Measurements from ENCODE around the gene CYP19A1.

Gene CYP19A1

DNA sequence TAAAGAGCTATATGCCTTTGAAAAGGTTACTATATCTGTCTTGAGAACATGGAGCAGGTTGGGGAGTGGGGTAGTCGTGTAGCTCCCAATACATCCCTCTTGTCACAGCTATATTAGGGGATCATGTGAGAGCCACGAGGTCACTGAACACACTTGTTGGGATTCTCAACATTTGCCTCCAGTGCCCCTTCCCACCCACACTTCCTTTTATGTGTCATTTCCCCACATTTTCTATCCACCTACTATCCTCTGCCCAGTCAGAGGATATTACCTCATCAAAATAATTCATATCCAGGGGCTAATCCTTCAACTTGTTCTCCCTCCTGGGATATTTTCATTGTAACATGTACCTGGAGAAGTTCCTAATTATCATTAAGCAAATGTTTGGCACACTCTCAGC is 85.0 kb downstream of the CYP19A1 start:
- H3K9me3 ChIP-seq (ENCODE audit: insufficient read depth, low read length) = no peaks in the 10 kb centered on the region
- H3K27me3 ChIP-seq (ENCODE audit: low read depth, low read length) = peaks cover 17% of the 10 kb centered on the region; the same call in 1 of the 2 replicates
- H2AFZ ChIP-seq (ENCODE audit: low read depth, low read length) = no peak overlapping the region
- no peak overlapping the region for H3K4me3 ChIP-seq (ENCODE audit: low read length)
- H3K36me3 ChIP-seq (replicated peaks; ENCODE audit: low read depth, low read length) = no peaks in the 10 kb centered on the region
- TF ChIP-seq EZH2phosphoT487 (IDR thresholded peaks at IDR 0.05; ENCODE audit: low read depth) = no peak
- TF ChIP-seq, protein P1, sequence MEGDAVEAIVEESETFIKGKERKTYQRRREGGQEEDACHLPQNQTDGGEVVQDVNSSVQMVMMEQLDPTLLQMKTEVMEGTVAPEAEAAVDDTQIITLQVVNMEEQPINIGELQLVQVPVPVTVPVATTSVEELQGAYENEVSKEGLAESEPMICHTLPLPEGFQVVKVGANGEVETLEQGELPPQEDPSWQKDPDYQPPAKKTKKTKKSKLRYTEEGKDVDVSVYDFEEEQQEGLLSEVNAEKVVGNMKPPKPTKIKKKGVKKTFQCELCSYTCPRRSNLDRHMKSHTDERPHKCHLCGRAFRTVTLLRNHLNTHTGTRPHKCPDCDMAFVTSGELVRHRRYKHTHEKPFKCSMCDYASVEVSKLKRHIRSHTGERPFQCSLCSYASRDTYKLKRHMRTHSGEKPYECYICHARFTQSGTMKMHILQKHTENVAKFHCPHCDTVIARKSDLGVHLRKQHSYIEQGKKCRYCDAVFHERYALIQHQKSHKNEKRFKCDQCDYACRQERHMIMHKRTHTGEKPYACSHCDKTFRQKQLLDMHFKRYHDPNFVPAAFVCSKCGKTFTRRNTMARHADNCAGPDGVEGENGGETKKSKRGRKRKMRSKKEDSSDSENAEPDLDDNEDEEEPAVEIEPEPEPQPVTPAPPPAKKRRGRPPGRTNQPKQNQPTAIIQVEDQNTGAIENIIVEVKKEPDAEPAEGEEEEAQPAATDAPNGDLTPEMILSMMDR (IDR thresholded peaks at IDR 0.05; ENCODE audit: low read depth, low read length) = no peak
- no peaks in the 10 kb centered on the region for H3K4me1 ChIP-seq (ENCODE audit: low read length)
- no peaks in the 10 kb centered on the region for H3K79me2 ChIP-seq (ENCODE audit: low read length)
- no peak overlapping the region for H3K4me2 ChIP-seq (ENCODE audit: low read length)
- no peak overlapping the region for H3K27ac ChIP-seq (ENCODE audit: low read length)
- H3K9ac ChIP-seq (ENCODE audit: low read length) = no peak overlapping the region
- no peaks in the 10 kb centered on the region for H4K20me1 ChIP-seq (ENCODE audit: insufficient read depth, low read length)

DNA sequence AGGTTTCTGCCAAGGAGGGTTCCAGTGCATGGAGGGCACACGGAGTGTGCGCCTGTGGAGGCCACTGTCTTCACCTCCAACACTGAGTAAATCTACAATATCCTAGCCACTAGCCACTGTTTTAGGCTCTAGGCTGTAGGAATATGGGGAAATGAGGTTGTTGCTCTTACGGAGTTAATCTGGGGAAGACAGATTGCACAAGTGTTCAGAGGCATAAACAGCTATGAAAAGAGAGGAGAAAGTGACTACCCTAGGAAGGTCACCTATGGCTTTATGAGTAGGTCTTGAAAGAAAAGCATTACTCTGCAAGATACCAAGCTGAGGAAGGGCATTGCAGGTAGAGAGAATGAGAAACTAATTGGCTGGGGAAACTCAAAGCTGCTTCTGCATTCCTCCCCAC is 85.7 kb downstream of the CYP19A1 start:
- Histone ChIP-seq H3K36me3 (replicated peaks; ENCODE audit: low read depth, low read length) (no peaks in the 10 kb centered on the region), H4K20me1 (ENCODE audit: insufficient read depth, low read length) (no peaks in the 10 kb centered on the region), H3K79me2 (ENCODE audit: low read length) (no peaks in the 10 kb centered on the region), H2AFZ (ENCODE audit: low read depth, low read length) (no peak overlapping the region), H3K4me1 (ENCODE audit: low read length) (no peaks in the 10 kb centered on the region), H3K27me3 (ENCODE audit: low read depth, low read length) (peaks cover 17% of the 10 kb centered on the region; the same call in 1 of the 2 replicates), H3K9ac (ENCODE audit: low read length) (no peak overlapping the region), H3K4me3 (ENCODE audit: low read length) (no peak overlapping the region), H3K4me2 (ENCODE audit: low read length) (no peak overlapping the region), H3K27ac (ENCODE audit: low read length) (no peak overlapping the region), H3K9me3 (ENCODE audit: insufficient read depth, low read length) (no peaks in the 10 kb centered on the region)
- TF ChIP-seq, protein P1 (IDR thresholded peaks at IDR 0.05; ENCODE audit: low read depth, low read length) = no peak
- no peak for TF ChIP-seq EZH2phosphoT487 (IDR thresholded peaks at IDR 0.05; ENCODE audit: low read depth)

DNA sequence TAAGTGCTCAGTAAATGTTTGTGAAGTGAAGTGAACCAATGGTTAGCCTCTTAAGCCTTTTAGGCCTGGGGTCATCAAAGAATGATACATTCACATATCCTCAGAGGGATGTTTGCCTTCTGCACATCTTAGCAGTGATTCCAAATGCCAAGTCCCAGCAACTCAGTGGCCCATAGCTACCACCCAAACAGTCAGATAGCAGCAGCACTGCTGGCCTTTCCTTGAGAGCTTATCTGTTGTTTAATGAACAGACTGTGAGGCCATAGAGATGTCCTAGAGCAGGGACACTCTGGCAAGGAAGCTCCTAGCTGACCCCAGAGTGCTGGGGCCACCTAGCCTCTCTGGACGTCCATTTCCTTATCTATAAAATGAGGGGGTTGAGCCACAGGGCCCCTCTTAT is 86.8 kb downstream of the CYP19A1 start:
- Histone ChIP-seq H4K20me1 (ENCODE audit: insufficient read depth, low read length) (no peaks in the 10 kb centered on the region), H3K27me3 (ENCODE audit: low read depth, low read length) (peaks cover 17% of the 10 kb centered on the region; the same call in 1 of the 2 replicates), H3K9me3 (ENCODE audit: insufficient read depth, low read length) (no peaks in the 10 kb centered on the region), H3K4me1 (ENCODE audit: low read length) (no peaks in the 10 kb centered on the region), H2AFZ (ENCODE audit: low read depth, low read length) (no peak overlapping the region), H3K36me3 (replicated peaks; ENCODE audit: low read depth, low read length) (no peaks in the 10 kb centered on the region), H3K4me2 (ENCODE audit: low read length) (no peak overlapping the region), H3K4me3 (ENCODE audit: low read length) (no peak overlapping the region), H3K9ac (ENCODE audit: low read length) (no peak overlapping the region), H3K27ac (ENCODE audit: low read length) (no peak overlapping the region), H3K79me2 (ENCODE audit: low read length) (no peaks in the 10 kb centered on the region)
- TF ChIP-seq, protein P1 (IDR thresholded peaks at IDR 0.05; ENCODE audit: low read depth, low read length) = no peak
- no peak for TF ChIP-seq EZH2phosphoT487 (IDR thresholded peaks at IDR 0.05; ENCODE audit: low read depth)

DNA sequence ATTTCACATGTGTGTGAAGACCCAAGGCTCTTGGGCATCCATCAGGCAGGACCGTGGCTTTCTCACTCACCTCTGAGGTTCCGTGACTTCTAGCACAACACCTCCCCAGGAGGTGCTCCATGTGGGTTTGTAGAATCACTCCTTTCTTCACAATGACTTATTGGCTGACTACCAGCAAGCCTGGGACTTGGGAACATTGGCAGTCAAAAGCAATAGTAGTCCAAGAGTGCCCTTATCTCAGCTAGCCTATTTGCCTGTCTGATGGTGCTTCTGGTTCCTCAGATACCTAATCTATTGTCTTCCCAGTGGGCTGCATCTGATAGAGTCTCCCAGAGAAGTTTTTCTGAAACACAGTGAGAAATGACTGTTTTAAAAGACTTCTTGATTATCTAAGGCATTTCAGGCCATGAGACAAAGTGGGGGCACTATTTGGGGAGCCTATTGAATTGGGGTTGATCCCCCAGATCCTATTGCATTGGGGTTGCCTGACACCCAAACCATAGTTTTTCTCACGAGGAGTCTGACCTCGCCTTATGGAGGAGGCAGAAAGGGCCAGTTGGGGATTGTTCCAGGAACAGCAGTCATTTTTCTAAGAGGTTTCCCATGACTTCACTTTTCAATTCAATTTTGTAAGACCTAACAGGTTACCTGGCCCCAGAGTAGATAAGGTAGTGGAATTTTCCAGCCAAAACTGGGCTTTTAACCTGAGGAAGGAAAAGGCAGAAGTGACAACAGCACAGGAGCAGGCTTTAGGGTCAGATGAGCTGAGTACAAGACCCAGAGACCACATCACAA is 88.0 kb downstream of the CYP19A1 start:
- peaks cover 13% of the 10 kb centered on the region; the same call in 1 of the 2 replicates for H3K27me3 ChIP-seq (ENCODE audit: low read depth, low read length)
- H3K9me3 ChIP-seq (ENCODE audit: insufficient read depth, low read length) = no peaks in the 10 kb centered on the region
- H3K9ac ChIP-seq (ENCODE audit: low read length) = no peak overlapping the region
- TF ChIP-seq, protein P1 (IDR thresholded peaks at IDR 0.05; ENCODE audit: low read depth, low read length) = no peak
- TF ChIP-seq EZH2phosphoT487 (IDR thresholded peaks at IDR 0.05; ENCODE audit: low read depth) = no peak
- no peak overlapping the region for H2AFZ ChIP-seq (ENCODE audit: low read depth, low read length)
- no peak overlapping the region for H3K27ac ChIP-seq (ENCODE audit: low read length)
- H3K4me3 ChIP-seq (ENCODE audit: low read length) = no peak overlapping the region
- H4K20me1 ChIP-seq (ENCODE audit: insufficient read depth, low read length) = no peaks in the 10 kb centered on the region
- H3K36me3 ChIP-seq (replicated peaks; ENCODE audit: low read depth, low read length) = no peaks in the 10 kb centered on the region
- H3K4me2 ChIP-seq (ENCODE audit: low read length) = no peak overlapping the region
- H3K79me2 ChIP-seq (ENCODE audit: low read length) = no peaks in the 10 kb centered on the region
- no peaks in the 10 kb centered on the region for H3K4me1 ChIP-seq (ENCODE audit: low read length)

Measured in OCI-LY3 (cell line).